Raji (cell line): Measurements from ENCODE around the gene FIG4.

Experiments used
- POLR2A ChIP-seq: IDR thresholded peaks from 2 replicates; pipeline ENCODE4 v1.6.1; 2011; ENCODE audit warnings: low read depth, low read length, control low read depth; ENCODE audit not compliant: insufficient read depth

FIG4 gene

GRCh38 chr6:109736273-109737025 lies 45.4 kb downstream of the FIG4 start:
- TF ChIP-seq POLR2A: no peak

DNA sequence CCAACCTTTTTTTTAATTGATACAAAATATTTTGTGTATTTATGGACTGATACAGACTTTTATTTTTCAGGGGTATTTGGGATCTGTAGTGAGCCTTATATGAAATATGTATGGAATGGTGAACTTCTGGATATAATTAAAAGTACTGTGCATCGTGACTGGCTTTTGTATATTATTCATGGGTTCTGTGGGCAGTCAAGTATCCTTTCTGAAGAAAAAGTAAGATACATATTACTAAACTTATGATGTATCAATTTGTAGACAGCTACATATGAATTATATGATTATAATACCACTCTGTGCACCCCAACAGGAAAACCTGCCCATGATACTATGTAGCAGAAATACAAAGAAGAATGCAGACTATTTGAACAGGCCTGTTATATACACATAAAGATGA lies 47.2 kb downstream of the FIG4 start:
- TF ChIP-seq POLR2A: no peak

DNA sequence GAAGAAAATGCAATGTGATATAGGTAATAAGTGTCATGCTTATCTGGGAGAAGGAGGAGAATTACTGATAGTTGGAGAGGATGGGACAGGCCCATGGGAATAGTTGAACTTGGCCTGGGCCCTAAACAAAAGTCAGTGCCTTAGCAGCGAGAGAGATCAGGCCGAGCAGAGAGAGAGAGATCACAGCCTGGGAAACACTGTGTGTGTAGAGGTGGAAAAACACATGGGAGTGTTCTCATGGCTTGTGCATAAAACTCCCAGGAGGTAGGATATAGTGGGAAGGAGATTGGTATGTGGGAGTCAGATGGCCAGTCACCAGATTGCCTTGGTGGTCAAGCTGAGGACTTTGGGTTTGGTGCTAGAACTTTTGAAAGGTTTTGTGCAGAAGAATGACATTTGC lies 47.6 kb downstream of the FIG4 start:
- no peak for TF ChIP-seq POLR2A

DNA sequence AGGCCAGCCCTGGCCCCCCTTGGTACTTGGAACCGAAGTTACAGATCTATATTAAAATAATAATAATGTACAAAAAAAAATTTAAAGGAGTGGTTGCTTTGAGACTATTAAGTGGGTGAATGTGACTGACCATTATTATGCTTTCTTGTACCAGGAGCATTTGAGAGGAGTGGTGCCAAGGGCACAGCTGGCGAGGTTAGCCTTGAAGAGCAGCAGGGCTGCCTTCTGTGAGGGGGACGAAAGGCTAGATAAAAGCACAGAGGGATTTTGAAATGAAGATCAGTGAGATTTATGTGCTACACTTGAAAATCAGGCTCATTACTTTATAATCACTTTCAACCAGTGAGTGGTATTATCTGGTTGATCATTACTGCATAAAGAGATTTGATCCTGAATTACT lies 48.6 kb downstream of the FIG4 start:
- TF ChIP-seq POLR2A: no peak

- TF ChIP-seq POLR2A: no peak
Measured at GRCh38 chr6:109740787-109741186, 49.7 kb downstream of the FIG4 start.

GRCh38 chr6:109743739-109744138 lies 52.6 kb downstream of the FIG4 start:
- no peak for TF ChIP-seq POLR2A

GRCh38 chr6:109747221-109747620 lies 56.1 kb downstream of the FIG4 start:
- TF ChIP-seq POLR2A: no peak

DNA sequence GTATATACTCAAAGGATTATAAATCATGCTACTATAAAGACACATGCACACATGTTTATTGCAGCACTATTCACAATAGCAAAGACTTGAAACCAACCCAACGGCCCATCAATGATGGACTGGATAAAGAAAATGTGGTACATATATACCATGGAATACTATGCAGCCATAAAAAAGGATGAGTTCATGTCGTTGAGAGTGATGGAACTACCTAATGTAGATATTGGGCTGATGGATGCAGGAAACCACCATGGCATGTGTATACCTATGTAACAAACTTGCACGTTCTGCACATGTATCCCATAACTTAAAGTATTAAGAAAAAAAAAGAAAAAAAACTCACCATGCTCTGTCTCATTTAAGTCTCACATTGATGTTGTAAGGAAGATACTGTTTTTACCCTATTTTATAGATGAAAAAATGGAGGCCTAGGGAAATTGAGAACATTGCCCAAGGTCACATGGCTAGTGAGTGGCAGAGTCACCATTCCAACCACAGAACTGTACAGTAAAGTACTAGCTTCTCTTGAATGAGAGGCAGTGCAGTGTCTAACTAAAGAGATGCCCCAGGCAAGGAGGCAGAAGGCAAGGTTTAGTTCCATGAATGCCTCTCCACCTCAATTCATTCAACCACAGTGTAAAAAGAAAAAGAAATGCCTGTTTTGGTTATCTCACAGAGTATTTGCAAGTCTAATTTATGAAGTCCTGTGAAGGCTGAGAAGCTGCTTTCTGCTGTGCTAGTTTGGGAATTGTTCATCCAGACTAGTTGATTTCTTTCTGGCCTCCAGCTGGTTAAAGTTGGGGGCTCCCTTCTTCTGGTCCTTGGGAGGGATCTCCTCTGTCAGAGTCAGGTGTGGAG lies 68.2 kb downstream of the FIG4 start:
- no peak for TF ChIP-seq POLR2A

DNA sequence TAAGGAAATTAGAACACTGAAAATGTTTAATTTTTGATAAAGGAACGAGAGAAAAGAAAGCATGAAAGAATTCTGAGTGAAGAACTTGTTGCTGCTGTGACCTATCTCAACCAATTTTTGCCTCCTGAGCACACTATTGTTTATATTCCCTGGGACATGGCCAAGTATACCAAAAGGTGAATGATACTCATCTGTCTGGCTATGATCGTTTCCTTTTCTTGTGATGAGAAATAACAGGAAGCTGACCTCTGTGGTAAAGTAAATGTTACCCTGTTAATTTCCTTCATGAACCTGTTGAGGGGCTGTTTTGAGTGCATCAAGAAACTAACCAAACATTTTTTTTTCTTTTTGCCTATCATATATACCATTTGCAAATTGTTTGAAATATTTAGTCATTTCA lies 69.1 kb downstream of the FIG4 start:
- TF ChIP-seq POLR2A: no peak

- no peak for TF ChIP-seq POLR2A
Measured at GRCh38 chr6:109762166-109762565, 71.1 kb downstream of the FIG4 start.

DNA sequence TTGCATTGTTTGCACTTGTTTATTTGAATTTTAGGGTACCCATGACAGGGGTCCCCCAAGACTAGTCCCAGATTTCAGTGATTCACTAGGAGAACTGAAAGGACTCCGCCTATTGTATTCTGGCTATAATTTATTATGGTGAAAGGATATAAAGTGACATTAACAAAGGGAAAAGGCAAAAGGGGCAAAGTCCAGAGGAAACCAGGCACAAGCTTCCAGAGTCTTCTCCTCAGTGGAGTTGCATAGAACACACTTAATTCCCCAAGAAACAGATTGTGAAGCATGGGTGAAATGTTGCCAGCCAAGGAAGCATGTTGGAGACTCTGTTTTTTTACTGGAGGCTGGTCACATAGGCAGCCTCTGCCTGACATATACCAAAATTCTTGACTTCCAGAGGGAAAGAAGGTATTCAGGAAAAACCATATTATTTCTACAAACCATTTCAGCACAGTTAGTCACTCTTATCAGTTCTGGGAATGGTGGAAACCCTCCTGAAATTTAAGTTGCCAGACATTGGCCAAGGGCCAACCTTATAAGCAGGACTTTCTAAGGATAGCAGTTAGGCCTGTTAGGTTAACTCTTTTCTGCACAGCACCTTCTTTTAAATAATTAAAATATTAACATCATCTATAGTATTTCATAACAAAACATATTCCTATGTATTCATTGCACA lies 71.8 kb downstream of the FIG4 start:
- no peak for TF ChIP-seq POLR2A

- no peak for TF ChIP-seq POLR2A
Measured at GRCh38 chr6:109766167-109766566, 75.1 kb downstream of the FIG4 start.

DNA sequence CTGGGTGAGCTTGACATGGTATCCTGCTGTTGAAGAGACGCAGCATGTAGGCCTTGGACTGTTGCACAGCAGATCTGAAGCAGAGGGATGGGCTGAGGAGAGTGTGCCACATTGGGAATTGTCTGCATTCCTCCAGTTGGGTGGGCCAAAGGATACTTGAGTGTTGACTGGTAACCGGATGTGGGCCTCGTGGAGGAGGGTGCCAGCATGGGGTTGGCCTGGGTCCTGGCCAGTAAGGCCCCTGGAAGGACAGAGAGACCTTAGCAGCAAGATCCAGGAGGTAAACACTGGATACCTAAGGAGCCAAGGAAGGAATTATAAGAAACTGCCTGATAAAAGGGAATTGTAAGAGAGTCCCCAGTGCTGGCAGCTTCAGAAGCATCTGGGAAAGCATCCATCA lies 76.9 kb downstream of the FIG4 start:
- TF ChIP-seq POLR2A: no peak

GRCh38 chr6:109768485-109768884 lies 77.4 kb downstream of the FIG4 start:
- no peak for TF ChIP-seq POLR2A

DNA sequence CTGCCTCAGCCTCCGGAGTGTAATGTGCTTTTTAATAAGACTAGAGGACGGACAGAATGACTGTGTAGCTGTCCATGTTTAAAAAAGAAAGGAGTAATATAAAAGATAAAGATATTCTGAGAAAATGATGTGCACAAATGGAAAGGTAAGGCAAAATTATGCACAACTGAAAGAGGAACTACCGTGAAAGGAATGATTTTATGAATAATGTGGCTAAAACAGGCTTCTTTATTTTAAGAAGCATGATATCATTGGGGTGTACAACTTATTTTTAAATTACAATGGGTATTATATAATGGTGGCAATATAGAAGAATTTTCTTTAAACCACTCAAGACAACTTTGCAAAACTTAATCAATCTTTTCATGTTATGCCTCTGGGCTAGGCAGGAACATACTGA lies 78.1 kb downstream of the FIG4 start:
- TF ChIP-seq POLR2A: no peak

DNA sequence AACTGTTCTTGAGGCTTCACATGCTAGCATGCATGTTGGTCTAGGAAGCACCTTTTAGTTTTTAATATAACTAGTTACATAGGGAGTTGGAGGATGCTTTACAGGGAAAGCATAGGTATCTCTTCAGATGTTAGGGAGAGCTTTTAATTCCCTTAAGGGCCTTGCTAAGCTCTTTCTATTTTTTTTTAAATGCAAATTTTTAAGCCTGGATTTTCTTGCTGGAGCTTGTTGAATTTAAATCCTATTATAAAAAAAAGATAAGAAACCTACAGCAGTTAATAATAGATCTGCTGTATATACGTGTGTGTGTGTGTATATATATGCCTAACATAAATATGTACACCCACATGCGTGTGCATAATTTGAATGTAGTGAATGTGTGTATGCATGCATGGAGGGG lies 79.0 kb downstream of the FIG4 start:
- no peak for TF ChIP-seq POLR2A
